CD4-positive, alpha-beta T cell treated with Interleukin-1 beta for 1 hour (primary cell): ENCODE data around the gene NUMBL.
"Not testable (repeated sequence)": the region's sequence is repeated elsewhere in the genome, so short reads cannot be mapped to it uniquely, and the experiment has no call there.

Source experiments
- DNase-seq, 2 donors: peaks; one replicate each; pipeline ENCODE4 v3.0.0-alpha.2; 2020 to 2022

Gene NUMBL

DNA sequence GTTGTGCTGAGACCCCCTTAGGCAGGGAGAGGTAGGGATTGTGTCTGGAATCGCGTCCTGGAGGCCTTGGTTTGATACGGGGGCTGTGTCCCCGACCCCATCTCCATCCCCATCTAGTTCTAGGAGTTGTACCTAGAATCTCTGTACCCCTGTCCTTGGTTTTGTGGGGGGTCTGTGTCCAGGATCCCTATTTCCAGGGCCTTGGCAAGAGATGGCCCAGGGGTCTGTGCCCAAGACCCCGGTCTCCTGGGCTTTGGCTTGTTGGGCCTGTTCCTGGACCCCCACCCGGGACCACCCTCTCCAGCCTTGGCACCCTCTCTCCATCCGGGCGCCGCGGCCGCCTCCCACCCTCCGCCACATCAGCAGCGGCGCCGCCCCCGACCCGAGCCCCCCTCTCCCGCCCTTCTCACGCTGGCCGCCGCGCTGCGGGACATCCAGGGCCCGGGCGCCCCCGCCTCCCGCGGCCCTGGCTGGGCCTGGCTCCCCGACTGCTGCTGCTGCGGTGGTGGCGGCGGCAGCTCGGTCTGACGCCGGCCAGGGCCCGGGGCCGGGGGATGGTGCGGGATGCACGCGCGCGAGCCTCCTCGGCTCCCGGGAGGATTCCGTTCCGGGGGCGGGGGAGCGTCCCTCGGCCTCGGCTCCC, at the start of gene NUMBL:
NUMBL (minus strand) TSS at position 602 of the 643 bp plus-strand sequence; CDS start at position 434, 168 bp downstream.
- no peak for DNase-seq

DNA sequence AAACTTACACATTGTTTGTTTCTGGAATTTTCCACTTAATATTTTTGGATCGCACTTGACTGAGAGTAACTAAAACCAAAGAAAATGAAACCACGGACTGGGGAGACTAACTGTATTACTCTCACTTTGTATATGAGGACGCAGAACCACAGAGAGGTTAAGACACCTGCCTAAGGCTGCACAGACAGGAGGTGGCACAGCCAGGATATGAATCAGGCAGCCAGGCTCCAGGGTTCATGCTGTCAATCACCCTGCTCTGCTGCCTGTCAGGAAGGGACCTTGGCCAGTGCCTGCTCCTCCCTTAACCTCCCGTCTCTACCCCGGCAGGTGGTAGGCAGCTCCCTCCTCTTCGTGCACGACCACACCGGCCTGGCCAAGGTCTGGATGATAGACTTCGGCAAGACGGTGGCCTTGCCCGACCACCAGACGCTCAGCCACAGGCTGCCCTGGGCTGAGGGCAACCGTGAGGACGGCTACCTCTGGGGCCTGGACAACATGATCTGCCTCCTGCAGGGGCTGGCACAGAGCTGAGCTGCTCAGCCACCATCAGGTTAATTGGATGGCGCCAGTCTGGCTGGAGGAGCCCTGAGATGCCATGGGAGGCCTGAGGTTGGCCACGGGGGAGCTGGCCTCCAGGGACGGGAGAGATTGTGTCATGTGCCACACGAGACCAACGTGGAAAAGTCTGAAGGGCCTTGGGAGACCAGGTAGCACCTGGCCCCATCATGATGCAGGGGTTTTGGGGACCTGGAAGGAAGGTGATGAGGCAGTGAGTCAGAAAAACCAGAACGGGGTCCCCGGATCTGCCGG, 48.8 kb upstream of the NUMBL start:
- no peak for DNase-seq

DNA sequence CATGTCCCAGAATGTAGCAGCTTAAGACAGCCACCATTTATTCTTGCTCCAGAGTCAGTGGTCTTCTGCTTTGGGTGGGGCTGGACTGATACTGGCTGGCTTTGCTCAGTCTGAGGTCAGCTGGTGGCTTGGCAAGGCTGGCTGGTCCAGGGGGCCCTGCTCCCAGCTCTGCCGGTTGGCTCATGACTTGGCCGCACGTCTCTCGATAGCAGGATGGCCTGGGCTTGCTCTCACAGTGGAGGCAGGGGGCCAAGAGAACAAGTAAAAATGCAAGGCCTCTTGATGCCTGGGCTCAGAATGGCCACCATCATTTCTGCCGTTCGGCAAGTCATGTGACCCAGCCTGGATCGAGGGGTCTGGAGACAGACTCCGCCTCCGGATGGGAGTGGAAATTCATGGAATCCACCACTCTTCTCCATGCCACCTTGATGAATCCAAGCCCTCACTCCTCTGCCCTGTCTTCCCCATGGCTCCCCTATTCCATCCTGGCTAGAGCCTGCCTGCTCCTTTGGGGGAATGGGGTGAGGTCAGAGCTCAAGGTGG, 46.7 kb upstream of the NUMBL start:
- DNase-seq, result no peak

DNA sequence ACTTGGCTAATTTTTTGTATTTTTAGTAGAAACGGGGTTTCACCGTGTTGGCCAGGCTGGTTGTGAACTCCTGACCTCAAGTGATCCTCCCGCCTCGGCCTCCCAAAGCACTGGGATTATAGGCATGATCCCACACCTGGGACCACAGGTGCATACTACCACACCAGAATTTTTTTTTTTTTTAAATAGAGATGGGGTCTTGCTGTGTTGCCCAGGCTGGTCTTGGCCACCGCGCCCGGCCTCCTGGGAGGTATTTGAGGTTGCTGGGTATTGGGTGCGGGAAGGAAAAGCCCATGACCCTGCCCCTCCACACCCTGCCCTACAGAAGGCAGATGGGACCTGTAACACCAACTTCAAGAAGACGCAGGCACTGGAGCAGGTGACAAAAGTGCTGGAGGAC, 46.2 kb upstream of the NUMBL start:
- DNase-seq, result no peak

DNA sequence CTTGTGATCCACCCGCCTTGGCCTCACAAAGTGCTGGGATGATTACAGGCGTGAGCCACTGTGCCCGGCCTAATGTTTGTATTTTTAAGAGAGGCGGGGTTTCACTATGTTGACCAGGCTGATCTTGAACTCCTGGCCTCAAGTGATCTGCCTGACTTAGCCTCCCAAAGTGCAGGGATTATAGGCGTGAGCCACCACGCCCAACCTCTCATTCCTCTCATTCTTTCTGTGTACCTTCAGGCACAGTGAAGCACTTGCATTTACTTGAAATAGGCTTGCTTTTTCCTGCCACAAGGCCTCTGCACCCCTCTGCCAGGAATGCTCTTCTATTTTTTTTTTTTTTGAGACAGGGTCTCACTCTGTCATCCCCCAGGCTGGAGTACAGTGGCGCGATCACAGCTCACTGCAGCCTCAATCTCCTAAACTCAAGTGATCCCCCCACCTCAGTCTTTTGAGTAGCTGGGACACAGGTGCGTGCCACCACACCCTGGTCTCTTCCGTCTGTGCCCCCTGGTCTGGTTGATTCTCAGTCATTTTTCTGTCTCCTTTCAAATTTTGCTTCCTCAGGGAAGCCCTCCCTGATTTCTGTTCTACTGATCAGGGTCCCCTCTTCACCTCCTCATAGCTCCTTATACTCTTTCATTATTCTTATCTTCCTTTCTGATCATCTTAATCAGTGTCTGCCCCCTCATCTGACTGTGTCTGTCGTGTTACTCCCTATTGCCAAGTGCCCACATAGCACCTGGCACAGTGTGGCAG, 44.7 kb upstream of the NUMBL start:
- no peak for DNase-seq

DNA sequence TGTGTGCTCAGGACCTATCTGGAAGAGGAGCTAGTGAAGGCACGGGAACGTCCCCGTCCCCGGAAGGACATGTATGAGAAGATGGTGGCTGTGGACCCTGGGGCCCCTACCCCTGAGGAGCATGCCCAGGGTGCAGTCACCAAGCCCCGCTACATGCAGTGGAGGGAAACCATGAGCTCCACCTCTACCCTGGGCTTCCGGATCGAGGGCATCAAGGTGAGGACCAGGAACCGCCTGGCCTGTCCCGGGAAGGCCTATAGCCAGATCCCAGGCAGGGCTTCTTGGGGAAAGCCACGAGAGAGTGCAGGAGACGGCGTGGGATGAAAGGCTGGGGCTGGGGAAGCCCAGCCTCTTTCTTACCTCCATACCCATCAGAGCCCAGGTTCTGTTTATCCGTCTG, 42.7 kb upstream of the NUMBL start:
- DNase-seq, result no peak

DNA sequence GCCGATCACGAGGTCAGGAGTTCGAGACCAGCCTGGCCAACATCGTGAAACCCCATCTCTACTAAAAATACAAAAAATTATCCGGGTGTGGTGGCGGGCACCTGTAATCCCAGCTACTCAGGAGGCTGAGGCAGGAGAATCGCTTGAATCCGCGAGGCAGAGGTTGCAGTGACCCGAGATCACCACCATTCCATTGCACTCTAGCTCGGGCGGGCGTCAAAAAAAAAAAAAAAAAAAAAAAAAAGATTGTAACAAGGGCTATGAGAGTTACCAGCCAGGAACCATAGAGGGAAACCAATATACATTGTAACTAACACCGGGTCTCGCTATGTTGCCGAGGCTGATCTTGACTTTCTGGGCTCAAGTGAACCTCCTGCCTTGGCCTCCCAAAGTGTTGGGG, 41.9 kb upstream of the NUMBL start:
- not testable (repeated sequence) for DNase-seq

DNA sequence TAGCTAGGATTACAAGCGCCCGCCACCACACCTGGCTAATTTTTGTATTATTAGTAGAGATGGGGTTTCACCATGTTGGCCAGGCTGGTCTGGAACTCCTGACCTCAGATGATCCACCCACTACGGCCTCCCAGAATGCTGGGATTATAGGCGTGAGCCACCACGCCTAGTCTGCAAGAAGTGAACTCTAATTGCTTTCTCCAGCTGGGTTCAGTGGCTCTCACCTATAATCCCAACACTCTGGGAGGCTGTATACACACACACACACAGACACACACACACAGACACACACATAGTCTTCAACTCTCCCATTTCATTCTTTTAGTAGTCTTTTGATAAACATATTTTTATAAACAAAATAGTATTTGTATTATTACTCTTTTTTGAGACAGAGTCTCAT, 39.6 kb upstream of the NUMBL start:
- not testable (repeated sequence) for DNase-seq

DNA sequence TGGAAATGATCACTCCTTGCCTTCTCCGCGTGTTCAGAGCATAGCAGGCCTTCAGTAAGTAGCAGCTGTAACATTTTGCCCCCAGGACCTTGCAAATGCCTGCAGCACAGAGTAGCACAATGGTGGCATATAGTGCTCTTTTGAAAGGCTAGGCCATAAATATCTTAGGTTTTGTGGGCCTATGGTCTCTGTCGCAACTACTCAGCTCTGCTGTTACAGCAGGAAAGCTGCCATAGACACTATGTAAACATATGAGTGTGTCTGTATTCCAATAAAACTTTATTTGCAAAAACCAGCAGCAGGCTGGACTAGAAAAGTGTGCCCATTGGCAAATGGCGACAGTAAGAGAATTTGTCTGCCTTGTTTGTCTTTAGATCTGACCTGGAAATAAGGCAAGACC, 35.8 kb upstream of the NUMBL start:
- DNase-seq, result no peak

DNA sequence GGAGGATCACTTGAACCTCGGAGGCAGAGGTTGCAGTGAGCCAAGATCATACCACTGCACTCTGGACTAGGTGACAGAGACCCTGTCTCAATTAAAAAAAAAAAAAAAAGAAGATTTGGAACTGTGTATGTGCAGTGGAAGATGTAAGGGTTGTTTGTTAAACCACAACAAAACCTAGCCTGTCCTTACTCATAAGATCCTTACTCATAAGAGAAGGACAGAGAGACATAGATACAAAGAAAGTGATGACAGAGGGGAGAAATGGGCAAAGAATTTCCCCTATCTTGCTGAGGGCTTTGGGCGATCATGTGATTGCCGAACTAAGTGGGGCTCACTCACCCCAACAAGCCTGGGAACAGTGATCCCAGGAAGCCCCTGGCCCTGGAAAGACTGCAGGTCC, 34.4 kb upstream of the NUMBL start:
- DNase-seq, result no peak

DNA sequence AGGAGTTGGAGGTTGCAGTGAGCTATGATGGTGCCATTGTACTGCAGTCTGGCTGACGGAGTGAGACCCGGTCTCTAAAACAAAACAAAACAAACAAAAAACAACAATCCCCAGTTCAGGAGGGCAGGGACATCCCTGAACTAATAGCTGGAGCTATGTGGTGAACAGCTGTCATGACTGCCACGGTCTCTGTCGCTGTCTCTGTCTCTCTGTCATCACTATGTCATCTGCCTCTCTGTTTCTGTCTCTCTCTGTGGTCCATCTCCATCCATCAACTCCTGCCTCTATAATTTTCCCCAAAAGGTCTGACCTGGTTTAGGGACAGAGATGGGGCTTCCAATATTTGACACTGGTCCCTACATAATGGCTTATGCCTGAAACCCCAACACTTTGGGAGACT, 33.9 kb upstream of the NUMBL start:
- DNase-seq, result no peak

DNA sequence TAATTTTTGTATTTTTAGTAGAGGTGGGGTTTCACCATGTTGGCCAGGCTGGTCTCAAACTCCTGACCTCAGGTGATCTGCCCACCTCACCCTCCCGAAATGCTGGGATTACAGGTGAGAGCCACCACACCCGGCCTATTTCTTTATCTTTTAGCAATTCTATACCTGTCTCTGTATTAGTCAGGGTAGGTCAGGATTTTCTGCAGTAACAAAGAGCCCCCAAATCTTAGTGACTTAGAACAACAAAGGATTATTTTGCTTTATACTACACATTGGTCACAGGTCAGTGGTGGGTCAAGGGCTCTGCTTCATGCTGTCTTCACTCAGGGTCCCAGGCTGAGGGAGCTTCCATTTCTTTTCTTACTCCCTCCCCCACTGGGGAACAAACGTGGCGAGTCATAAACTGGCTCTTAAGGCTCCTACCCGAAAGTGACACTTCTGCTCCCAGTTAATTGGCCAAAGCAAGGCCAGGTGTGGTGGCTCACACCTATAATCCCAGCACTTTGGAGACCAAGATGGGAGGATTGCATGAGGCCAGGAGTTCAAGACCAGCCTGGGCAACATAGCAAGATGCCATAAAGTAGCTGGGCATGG, 33.3 kb upstream of the NUMBL start:
- DNase-seq, result no peak

DNA sequence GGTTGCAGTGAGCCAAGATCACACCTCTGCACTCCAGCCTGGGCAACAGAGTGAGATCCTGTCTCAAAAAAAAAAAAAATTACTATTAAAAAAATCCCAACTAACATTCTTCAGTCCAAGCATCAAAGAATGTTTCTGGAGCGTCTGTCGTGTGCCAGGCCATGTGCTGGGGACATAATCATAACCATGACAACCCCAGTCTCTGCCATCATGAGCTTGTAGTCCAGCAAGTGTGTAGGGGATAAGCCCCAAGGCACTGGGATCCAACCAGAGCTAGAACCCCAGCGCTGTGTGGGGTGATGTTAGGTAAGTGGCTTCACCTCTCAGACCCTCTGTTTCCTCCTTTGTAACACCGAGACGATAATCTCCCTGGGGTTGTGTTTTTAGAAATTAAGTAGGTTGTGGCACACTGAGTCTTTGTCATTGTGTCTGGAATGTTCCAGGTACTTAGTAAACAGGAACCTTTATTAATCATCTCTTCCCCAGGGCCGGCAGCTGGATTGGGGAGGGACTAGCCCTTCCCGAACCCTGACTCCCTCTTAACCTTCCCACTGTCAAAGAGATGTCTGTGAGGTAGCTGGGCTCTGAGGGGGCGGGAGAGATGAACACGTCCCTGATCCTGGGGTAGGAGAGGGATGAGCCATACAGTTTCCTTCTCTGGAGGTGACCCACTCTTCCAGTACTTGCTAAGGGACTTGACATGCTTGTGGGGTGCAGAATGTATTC, 31.6 kb upstream of the NUMBL start:
- DNase-seq, result no peak

DNA sequence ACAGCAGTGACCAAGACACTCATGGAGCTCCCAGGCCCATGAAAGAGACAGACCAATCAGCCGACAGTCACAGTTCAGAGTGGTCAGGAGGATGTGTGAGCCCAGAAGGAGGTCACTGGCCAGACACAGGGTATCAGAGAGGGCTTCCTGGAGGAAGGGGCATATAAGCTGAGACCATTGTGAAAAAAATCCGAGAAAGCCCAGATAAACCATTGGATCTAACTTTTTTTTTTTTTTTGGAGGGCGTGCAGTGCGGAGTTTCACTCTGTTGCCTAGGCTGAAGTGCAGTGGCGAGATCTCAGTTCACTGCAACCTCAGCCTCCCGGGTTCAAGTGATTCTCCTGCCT, 30.7 kb upstream of the NUMBL start:
- no peak for DNase-seq

DNA sequence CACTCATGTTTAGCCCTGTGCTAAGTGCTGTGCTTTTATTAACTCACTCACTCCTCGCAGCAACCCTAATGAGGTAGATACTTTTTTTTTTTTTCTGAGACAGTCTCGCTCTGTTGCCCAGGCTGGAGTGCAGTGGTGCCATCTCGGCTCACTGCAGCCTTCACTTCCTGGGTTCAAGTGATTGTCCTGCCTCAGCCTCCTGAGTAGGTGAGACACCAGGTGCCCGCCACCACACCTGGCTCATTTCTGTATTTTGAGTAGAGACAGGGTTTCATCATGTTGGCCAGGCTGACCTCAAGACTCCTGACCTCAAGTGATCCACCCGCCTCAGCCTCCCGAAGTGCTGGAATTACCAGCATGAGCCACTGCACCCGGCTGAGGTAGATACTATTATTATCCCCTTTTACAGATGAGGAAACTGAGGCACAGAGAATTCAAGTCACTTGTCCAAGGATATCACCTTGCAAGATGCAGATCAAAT, 29.0 kb upstream of the NUMBL start:
- DNase-seq, result no peak

DNA sequence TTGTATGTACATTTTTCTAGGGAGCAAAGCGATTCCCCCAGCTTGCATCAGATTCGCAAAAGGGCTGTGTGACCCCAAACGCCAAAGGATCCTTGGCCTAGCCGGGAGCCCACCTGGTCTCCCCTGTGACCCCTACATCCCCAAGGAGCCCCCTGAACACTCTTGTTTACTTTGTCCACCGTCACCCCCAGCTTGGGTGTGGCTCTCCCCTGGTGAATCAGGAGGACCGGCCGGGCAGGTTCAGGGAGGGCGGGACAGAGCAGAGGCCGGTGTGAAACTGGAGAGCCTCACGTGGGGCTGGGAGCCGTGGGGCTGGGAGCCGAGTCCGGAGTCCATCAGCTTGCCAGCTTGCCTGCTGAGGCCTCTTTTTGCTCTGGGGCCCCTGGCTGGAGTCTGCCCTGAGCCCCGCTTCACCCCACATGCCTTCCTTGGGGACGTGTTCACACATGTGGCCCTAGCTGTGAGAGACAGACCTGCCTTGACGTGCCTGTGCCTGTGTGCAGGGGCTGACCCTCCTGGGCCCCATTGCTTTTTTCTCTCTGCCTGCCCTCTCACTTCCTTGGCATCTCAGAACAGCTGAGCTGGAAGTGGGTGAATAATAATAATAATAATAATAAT, 28.4 kb upstream of the NUMBL start:
- DNase-seq, result no peak

DNA sequence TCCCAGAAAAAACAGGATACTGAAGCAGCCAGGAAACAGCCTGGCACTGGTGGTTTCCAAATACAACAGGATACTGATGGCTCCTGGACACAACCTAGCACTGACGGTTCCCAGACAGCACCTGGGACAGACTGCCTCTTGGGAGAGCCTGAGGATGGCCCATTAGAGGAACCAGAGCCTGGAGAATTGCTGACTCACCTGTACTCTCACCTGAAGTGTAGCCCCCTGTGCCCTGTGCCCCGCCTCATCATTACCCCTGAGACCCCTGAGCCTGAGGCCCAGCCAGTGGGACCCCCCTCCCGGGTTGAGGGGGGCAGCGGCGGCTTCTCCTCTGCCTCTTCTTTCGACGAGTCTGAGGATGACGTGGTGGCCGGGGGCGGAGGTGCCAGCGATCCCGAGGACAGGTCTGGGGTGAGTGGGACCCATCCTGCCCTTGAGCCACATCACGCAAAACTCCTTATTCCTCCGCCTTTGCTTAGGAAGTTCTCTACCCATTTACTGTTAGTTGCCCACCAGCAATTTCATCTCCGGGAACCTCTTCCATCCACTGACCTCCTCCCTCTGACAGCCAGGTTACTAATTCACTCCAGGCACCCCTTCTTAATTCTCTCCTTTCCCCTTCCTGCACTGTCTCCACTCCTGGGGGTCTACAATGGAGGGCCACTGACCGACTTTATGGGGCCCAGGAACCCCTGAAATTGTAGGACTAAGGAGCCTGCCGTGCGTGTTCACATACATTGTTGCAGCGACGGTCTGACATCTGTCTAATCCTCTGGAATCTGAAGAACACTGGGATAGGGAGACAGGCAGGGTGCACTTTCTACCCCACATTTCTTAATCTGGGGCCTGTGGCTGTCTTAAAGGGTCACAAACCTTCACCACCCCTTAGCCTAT, 27.7 kb upstream of the NUMBL start:
- no peak for DNase-seq

DNA sequence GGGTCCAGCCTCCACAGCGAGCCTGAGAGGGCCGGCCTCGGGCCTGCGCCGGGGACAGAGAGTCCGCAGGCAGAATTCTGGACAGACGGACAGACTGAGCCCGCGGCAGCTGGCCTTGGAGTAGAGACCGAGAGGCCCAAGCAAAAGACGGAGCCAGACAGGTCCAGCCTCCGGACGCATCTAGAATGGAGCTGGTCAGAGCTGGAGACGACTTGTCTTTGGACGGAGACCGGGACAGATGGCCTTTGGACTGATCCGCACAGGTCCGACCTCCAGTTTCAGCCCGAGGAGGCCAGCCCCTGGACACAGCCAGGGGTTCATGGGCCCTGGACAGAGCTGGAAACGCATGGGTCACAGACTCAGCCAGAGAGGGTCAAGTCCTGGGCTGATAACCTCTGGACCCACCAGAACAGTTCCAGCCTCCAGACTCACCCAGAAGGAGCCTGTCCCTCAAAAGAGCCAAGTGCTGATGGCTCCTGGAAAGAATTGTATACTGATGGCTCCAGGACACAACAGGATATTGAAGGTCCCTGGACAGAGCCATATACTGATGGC, 27.0 kb upstream of the NUMBL start:
- DNase-seq, result no peak

DNA sequence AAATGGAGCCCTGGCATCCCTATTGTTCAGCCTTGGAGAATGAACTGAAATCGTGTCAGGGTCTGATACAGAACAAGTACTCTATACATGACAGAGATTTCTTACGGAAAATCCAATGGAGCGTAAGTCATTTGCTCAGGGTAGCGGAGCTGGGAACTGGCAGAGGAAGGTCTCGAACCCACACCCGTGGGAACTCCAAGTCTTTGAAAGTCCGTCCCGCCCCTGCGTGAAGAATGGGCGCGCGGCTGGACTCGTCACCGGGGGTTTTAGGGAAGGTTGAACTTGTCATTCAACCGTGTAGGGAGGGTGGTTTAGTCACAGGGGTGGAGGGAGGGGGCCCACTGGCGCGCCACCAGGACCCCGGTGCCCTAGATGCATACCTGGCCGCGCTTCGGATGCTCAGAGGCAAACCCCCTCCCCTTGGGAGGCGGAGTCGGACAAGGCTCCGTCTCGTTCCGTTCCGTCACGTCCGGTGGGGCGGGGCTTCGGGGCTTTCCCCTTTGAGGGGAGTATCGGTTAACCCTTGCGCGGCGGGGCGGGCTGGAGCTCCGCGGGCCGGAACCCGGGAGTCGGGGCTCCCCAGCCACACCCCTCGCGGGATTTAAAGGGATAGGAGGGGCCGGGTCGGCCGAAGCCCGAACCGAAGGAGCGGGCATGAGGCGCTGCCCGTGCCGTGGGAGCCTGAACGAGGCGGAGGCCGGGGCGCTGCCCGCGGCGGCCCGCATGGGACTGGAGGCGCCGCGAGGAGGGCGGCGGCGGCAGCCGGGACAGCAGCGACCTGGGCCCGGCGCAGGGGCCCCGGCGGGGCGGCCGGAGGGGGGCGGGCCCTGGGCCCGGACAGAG, 26.3 kb upstream of the NUMBL start, which contains the start of the genes COQ8B and ITPKC:
COQ8B (minus strand) TSS at position 405 of the 843 bp plus-strand sequence. CDS start 2,254 bp downstream, outside the sequence.
ITPKC (plus strand) TSS at position 631 of the 843 bp plus-strand sequence; CDS start at position 655, 24 bp downstream.
- peak; percentile 98 to 99 for DNase-seq
